UCSD-AML1 (cell line): ENCODE data around the gene TOX2.

Experiments
- DNase-seq: peaks from one replicate; lab custom pipeline; 2025; ENCODE audit not compliant: unreplicated experiment; lab: John Stamatoyannopoulos, UW

Gene TOX2

DNA sequence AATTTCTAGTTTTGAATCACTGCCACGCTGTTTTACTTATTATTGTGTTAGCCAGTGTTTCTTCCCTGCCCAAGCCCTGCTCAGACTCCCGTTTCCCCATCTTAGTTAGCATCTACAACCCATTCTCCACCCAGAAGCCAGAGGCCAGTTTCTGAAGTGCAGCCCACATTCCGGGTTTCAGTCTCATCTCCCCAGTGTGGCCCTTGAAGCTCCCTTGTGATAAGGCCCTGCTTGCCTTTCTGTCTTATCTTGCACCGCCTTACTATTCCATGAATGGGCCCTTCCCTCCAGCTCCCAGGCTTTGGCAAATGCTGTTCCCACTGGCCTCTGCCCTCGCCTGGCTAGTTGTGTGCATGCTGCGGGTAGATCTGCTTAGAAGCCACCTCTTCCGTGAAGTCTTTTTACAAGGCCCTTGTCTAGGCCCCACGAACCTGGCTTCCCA lies 41.1 kb downstream of the TOX2 start:
- no peak for DNase-seq

DNA sequence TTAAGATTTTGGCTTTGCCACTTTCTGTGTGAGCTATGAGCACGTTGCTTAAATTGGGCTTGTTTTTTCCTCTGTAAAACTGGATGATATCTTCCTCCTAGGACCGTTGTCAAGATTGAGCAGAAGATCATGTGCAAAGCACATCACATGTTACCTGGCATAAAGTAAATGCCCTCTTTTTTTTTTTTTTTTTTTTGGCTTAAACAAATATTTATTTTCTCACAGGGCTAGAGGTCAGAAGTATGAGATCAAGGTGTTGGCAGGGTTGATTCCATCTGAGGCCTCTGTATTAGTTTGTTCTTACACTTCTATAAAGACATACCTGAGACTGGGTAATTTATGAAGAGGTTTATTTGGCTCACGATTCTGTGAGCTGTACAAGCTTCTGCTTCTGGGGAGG lies 42.7 kb downstream of the TOX2 start:
- no peak for DNase-seq

GRCh38 chr20:43958626-43959025 lies 44.0 kb downstream of the TOX2 start:
- no peak for DNase-seq

DNA sequence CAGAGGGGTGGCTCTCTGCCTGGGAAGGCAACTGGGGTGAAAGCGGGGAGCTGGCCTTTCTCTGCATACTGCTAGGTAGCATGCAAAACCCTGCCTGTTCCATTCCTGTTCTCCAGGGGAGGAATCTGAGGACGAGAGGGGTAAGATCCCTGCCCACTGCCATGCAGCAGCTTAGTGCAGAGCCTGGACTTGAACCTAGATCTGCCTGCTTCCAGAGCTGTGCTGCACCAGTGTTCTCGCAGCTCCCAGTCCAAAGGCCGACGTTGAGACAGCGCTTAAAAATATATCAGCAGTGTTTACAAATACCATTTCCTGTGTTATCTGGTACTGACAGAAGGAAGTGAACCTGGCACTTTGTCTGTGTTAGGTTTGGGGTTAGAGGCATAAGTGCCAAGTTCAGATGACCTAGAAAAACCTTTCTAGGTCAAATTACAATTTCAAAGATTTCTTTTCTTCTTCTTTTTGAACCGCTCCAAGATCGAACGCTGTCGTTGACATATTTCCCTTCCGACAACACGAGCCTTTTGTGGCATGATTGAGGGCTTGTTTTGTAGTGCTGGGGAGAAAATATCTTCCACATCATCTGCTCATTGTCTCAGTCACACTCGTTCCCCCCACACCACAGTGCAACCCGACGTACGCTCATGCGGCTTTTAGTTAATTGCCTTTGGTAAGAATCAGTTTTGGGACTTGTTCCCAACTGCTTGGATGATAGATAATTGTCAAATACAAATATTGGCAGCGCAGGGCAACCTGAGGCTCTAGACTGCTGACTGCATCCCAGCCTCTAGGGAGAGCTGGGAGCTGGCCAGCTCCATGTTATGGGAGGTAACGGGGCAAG lies 44.6 kb downstream of the TOX2 start:
- no peak for DNase-seq

DNA sequence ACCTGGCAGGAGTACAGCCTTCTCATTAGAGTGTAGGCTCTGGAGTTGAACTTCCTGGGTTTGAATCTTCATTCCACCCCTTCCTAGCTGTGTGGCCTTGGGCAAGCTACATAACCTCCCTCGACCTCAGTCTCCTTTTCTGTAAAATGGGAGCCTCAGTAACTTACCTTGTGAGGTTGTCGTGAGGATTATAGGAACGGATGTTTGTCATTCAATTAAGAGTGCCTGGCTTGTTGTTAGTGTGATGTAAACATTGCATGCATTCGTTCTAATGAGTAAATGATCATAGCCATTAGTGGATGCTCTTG lies 45.2 kb downstream of the TOX2 start:
- DNase-seq = no peak

- no peak for DNase-seq
These were observed 45.6 kb downstream of the TOX2 start for GRCh38 chr20:43960231-43960630.

DNA sequence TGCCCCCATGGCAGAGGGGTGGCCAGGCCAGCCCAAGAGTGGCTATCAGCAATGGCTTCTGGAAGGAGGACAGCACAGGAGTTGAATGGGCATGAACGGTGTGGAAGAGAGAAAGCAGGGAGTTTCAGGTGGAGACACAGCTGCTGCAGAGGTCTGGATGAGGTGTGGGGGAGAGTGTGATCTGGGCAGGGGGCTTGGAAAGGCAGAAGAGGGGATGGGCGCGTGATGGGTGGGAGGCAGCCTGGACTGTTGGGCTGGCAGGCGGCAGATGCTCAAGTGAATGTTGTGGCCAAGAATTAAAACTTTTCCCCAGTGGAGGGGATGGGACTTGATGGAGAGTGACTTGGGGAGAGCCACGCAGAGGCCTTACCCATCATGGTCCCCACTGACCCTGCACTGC lies 46.5 kb downstream of the TOX2 start:
- no peak for DNase-seq

GRCh38 chr20:43961541-43962471 lies 47.2 kb downstream of the TOX2 start:
- DNase-seq = no peak

GRCh38 chr20:43962530-43962929 lies 47.9 kb downstream of the TOX2 start:
- DNase-seq = no peak

DNA sequence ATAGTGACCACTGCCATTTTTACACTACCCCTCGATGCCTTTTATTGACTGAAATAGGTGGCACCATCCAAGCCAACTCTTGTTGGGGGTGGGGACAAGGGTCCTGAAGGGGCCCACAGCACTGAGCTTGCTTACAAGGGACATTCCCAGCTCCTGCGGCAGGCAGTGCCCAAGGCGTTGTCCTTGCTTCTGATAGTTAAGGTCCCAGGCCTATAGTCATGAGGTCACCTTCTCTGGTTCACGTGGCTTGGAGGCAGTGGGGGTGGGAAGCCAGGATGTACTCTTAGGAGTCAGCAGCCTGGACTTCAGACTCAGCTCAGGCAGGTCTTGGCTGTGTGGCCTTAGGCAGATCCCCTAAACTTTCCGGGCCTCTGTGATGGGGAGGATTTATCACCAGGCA lies 48.6 kb downstream of the TOX2 start:
- no peak for DNase-seq

- no peak for DNase-seq
These were observed 49.5 kb downstream of the TOX2 start for GRCh38 chr20:43963872-43964791.

- no peak for DNase-seq
These were observed 53.8 kb downstream of the TOX2 start for GRCh38 chr20:43968341-43969000.

GRCh38 chr20:43969028-43969447 lies 54.4 kb downstream of the TOX2 start:
- no peak for DNase-seq

- DNase-seq = no peak
These were observed 55.0 kb downstream of the TOX2 start for GRCh38 chr20:43969501-43970182.

DNA sequence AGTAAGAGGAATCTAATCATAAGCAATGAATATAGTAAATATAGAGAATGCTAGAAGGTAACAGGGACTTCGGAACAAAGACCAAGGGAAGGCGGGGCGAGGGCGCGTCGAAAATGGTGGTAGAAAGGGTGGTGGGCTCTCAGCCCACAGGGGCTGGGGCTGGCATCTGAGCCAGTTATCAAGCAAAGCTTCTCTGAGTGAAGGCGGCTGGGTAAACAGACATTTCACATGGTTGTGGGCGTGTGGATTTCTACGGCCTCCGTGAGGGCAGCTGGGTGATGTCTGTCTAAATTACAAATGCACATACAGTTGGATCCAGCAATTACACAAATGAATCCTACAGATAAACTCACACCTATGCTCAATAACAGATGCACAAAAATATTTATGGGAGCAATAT lies 56.6 kb downstream of the TOX2 start:
- DNase-seq = no peak

- no peak for DNase-seq
These were observed 57.4 kb downstream of the TOX2 start for GRCh38 chr20:43972051-43972450.

DNA sequence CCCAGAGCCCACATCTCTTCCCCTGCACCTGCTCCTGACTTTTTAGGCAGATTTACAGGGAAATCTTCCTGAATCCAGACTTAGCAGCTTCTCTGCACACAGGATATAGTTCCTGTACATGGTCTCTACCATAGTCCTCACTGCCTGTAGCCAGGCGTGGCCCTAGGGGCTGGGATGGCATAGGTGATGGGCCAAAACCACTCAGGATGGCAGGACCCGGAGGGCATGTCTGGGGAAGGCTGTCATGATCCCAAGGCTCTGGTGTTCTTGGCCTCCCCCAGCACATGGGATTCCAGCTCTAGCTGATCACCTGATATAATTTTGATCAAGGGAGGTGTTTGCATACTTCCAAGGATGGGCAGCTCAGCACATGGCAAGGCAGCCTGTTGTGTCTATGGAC lies 58.0 kb downstream of the TOX2 start:
- DNase-seq = no peak

- no peak for DNase-seq
These were observed 58.6 kb downstream of the TOX2 start for GRCh38 chr20:43973231-43973630.

DNA sequence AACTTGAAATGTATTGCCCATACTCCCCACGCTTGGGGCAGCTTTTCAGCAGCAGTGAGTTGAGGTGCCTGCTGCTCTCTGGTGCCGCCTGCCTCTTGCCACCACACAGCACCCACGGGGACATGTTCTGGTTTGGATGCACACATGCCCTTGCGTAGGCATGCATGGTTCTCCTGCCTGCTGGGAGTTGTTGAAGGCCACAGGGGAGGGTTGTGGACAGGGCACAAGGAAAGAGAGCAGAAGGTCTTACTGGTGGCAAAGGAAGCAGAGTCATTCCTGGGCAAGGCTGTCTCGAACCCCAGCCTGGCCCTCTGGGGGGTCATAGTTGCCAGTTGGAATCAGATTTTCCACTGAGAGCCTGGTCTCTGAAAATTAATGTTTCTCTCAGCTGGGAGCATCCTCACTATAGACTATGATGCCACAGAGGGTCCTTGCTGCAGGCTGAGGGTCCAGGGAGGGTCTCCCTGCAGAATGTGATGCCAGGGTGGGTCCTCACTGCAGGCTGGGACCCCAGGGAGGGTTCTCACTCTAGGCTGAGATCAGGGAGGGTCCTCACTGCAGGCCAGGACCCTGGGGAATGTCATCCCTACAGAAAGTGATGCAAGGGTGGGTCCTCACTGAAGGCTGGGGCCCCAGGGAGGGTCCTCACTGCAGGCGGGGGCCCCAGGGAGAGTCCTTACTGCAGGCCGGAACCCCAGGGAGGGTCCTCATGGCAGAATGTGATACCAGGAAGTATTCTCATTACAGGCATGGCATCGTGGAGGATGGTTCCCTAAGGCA lies 59.2 kb downstream of the TOX2 start:
- DNase-seq = no peak
